Activated CD8-positive, alpha-beta memory T cell treated with anti-CD3 and anti-CD28 coated beads for 1 hour (primary cell): Measurements from ENCODE around the gene LRTM2.

ENCODE experiments used
- DNase-seq, 2 donors: peaks; one replicate each; pipeline ENCODE4 v3.0.0-alpha.2; 2020; ENCODE audit warnings: low read depth in 1 of 2; ENCODE audit errors: extremely low read depth in 1 of 2

The LRTM2 gene

GRCh38 chr12:1864456-1864855 is 44.1 kb downstream of the LRTM2 start:
- DNase-seq = no peak

GRCh38 chr12:1864867-1865266 is 44.5 kb downstream of the LRTM2 start:
- no peak for DNase-seq

GRCh38 chr12:1865284-1865866 is 45.0 kb downstream of the LRTM2 start:
- no peak for DNase-seq

- DNase-seq = no peak
These were observed 48.8 kb downstream of the LRTM2 start for GRCh38 chr12:1869145-1869544.

GRCh38 chr12:1870086-1870485 is 49.7 kb downstream of the LRTM2 start:
- DNase-seq = no peak

GRCh38 chr12:1870998-1871917 is 50.9 kb downstream of the LRTM2 start:
- DNase-seq = no peak

GRCh38 chr12:1872001-1872400 is 51.6 kb downstream of the LRTM2 start:
- no peak for DNase-seq

GRCh38 chr12:1872448-1872847 is 52.1 kb downstream of the LRTM2 start:
- no peak for DNase-seq

GRCh38 chr12:1873531-1874510 is 53.5 kb downstream of the LRTM2 start:
- DNase-seq = no peak

- DNase-seq = no peak
These were observed 55.2 kb downstream of the LRTM2 start for GRCh38 chr12:1875608-1876007.

- no peak for DNase-seq
These were observed 55.7 kb downstream of the LRTM2 start for GRCh38 chr12:1876086-1876485.

GRCh38 chr12:1877169-1877878 is 57.0 kb downstream of the LRTM2 start:
- no peak for DNase-seq

- DNase-seq = no peak
These were observed 57.8 kb downstream of the LRTM2 start for GRCh38 chr12:1878214-1878613.

GRCh38 chr12:1878695-1879094 is 58.3 kb downstream of the LRTM2 start:
- DNase-seq = no peak

GRCh38 chr12:1879633-1880032 is 59.3 kb downstream of the LRTM2 start:
- DNase-seq = no peak

GRCh38 chr12:1880153-1880845 is 59.9 kb downstream of the LRTM2 start:
- no peak for DNase-seq

GRCh38 chr12:1880876-1881275 is 60.5 kb downstream of the LRTM2 start:
- DNase-seq = no peak

- DNase-seq = no peak
These were observed 60.9 kb downstream of the LRTM2 start for GRCh38 chr12:1881301-1881700.

GRCh38 chr12:1881936-1882335 is 61.6 kb downstream of the LRTM2 start:
- DNase-seq = no peak

- DNase-seq = no peak
These were observed 62.0 kb downstream of the LRTM2 start for GRCh38 chr12:1882405-1882804.
